Measurements from ENCODE around the gene GALNT2.

The GALNT2 gene

DNA sequence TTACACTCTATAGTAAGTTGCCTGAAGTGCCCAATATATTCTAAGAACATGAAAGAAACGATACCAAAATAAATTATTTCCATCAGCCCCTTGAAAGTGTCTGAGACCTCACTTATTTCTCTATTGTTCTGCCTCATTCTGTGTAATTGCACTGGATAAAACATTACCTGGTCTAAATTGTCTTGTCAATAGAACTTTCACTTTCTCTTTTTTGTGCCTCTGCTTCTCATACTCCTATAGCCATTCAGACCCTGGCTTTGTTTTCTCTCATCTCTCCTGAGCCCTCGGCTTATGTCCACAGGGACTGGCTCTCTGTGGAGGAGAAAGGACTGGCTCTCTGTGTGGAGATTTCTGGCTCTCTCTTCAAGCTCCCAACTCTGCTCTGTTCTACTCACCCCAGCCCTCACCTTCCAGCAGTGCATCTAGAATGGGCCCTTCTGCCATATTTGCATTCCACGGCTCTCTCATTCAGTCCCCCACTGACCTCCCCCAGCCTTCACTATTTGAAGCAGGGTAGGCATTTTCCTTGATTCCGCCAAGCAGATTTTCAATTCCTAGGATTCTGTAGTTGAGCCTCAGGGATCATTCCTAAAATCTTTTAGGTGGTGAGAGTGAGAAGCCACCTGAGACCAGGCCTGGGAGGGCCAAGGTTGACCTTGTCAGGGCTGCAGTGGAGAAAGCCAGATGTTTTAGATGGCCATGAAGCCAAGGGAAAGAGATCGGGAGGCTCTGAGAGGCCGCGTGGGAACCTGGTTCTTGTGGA is 15.9 kb upstream of the GALNT2 start:
- TF ChIP-seq EZH2 (IDR thresholded peaks at IDR 0.05; ENCODE audit: borderline replicate concordance, low read depth, low read length, severe bottlenecking) = no peak
- TF ChIP-seq, protein P1, sequence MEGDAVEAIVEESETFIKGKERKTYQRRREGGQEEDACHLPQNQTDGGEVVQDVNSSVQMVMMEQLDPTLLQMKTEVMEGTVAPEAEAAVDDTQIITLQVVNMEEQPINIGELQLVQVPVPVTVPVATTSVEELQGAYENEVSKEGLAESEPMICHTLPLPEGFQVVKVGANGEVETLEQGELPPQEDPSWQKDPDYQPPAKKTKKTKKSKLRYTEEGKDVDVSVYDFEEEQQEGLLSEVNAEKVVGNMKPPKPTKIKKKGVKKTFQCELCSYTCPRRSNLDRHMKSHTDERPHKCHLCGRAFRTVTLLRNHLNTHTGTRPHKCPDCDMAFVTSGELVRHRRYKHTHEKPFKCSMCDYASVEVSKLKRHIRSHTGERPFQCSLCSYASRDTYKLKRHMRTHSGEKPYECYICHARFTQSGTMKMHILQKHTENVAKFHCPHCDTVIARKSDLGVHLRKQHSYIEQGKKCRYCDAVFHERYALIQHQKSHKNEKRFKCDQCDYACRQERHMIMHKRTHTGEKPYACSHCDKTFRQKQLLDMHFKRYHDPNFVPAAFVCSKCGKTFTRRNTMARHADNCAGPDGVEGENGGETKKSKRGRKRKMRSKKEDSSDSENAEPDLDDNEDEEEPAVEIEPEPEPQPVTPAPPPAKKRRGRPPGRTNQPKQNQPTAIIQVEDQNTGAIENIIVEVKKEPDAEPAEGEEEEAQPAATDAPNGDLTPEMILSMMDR (IDR thresholded peaks at IDR 0.05; ENCODE audit: borderline replicate concordance, extremely low read depth, low read length, poor library complexity, severe bottlenecking) = no peak
- no peak overlapping the region for H3K4me3 ChIP-seq (ENCODE audit: low read depth in 1 of 2, low read length in 2 of 2)
- no peaks in the 10 kb centered on the region for H3K27me3 ChIP-seq (ENCODE audit: insufficient read depth, low read length, poor library complexity)
- H3K9me3 ChIP-seq (ENCODE audit: insufficient read depth, low read length, severe bottlenecking) = no peaks in the 10 kb centered on the region
- H4K20me1 ChIP-seq (ENCODE audit: insufficient read depth, low read length) = no peaks in the 10 kb centered on the region
- DNase-seq = no peak
- ATAC-seq (ENCODE audit: insufficient read depth, low read depth) = peak; percentile 68
- H3K79me2 ChIP-seq (ENCODE audit: insufficient read depth, low read length) = no peaks in the 10 kb centered on the region
- no peak overlapping the region for H3K9ac ChIP-seq (ENCODE audit: low read depth, low read length)
- no peak overlapping the region for H3K27ac ChIP-seq (ENCODE audit: low read length)
- peaks cover 7% of the 10 kb centered on the region; the same call in 1 of the 2 replicates for H3K4me1 ChIP-seq (ENCODE audit: insufficient read depth, low read length)
- peak overlapping the region; percentile 41; the same call in 1 of the 2 replicates for H3K4me2 ChIP-seq (ENCODE audit: insufficient read depth, low read length)
- H3K36me3 ChIP-seq (ENCODE audit: insufficient read depth, low read length) = no peaks in the 10 kb centered on the region
- H2AFZ ChIP-seq (ENCODE audit: low read depth, low read length) = peak overlapping the region; percentile 58; the same call in 1 of the 2 replicates

DNA sequence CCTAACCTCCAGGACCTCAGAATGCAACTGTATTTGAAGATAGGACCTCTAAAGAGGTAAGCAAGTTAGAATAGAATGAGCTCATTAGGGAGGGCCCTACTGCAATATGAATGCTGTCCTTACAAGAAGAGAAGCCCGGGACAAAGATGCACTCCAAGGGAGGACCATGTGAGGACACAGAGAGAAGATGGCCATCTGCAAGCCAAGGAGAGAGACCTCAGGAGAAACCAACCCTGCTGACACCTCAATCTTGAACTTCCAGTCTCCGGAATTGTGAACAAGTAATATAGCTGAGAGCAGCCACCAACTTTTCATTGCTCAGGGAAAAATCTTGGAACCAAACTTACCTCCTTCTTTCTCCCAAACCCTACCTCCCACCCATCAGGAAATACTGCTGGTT is 15.0 kb upstream of the GALNT2 start:
- H3K4me1 ChIP-seq (ENCODE audit: insufficient read depth, low read length) = peaks cover 7% of the 10 kb centered on the region; the same call in 1 of the 2 replicates
- no peaks in the 10 kb centered on the region for H3K27me3 ChIP-seq (ENCODE audit: insufficient read depth, low read length, poor library complexity)
- no peaks in the 10 kb centered on the region for H3K9me3 ChIP-seq (ENCODE audit: insufficient read depth, low read length, severe bottlenecking)
- no peak overlapping the region for H3K27ac ChIP-seq (ENCODE audit: low read length)
- DNase-seq (no peak), ATAC-seq (ENCODE audit: insufficient read depth, low read depth) (no peak)
- H3K36me3 ChIP-seq (ENCODE audit: insufficient read depth, low read length) = no peaks in the 10 kb centered on the region
- TF ChIP-seq, protein P1 (IDR thresholded peaks at IDR 0.05; ENCODE audit: borderline replicate concordance, extremely low read depth, low read length, poor library complexity, severe bottlenecking) = no peak
- TF ChIP-seq EZH2 (IDR thresholded peaks at IDR 0.05; ENCODE audit: borderline replicate concordance, low read depth, low read length, severe bottlenecking) = no peak
- H4K20me1 ChIP-seq (ENCODE audit: insufficient read depth, low read length) = no peaks in the 10 kb centered on the region
- no peak overlapping the region for H3K4me3 ChIP-seq (ENCODE audit: low read depth in 1 of 2, low read length in 2 of 2)
- H2AFZ ChIP-seq (ENCODE audit: low read depth, low read length) = no peak overlapping the region
- H3K9ac ChIP-seq (ENCODE audit: low read depth, low read length) = no peak overlapping the region
- H3K79me2 ChIP-seq (ENCODE audit: insufficient read depth, low read length) = no peaks in the 10 kb centered on the region
- no peak overlapping the region for H3K4me2 ChIP-seq (ENCODE audit: insufficient read depth, low read length)

DNA sequence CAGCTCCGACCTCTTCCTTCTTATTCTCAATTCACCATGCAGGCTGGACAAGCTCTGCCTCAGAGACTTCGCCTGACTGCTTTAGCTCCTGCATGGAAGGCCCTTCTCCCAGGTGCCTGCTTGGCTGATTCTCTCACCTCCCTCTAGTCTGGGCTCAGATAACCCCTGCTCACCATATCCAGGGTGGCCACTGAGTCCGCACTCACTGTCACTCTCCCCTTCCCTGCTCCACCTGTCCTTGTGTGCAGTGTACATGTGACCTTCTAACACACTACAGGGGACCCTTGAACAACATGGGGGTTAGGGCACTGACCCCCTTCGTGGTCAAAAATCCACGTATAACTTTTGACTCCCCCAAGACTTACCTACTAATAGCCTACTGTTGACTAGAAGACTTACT is 14.4 kb upstream of the GALNT2 start:
- H3K36me3 ChIP-seq (ENCODE audit: insufficient read depth, low read length) = no peaks in the 10 kb centered on the region
- no peak overlapping the region for H3K4me3 ChIP-seq (ENCODE audit: low read depth in 1 of 2, low read length in 2 of 2)
- H3K27ac ChIP-seq (ENCODE audit: low read length) = no peak overlapping the region
- no peak for DNase-seq
- H3K79me2 ChIP-seq (ENCODE audit: insufficient read depth, low read length) = no peaks in the 10 kb centered on the region
- no peak overlapping the region for H3K4me2 ChIP-seq (ENCODE audit: insufficient read depth, low read length)
- no peak overlapping the region for H3K9ac ChIP-seq (ENCODE audit: low read depth, low read length)
- H4K20me1 ChIP-seq (ENCODE audit: insufficient read depth, low read length) = no peaks in the 10 kb centered on the region
- H3K27me3 ChIP-seq (ENCODE audit: insufficient read depth, low read length, poor library complexity) = no peaks in the 10 kb centered on the region
- no peak overlapping the region for H2AFZ ChIP-seq (ENCODE audit: low read depth, low read length)
- no peak for TF ChIP-seq EZH2 (IDR thresholded peaks at IDR 0.05; ENCODE audit: borderline replicate concordance, low read depth, low read length, severe bottlenecking)
- TF ChIP-seq, protein P1 (IDR thresholded peaks at IDR 0.05; ENCODE audit: borderline replicate concordance, extremely low read depth, low read length, poor library complexity, severe bottlenecking) = no peak
- peaks cover 7% of the 10 kb centered on the region; the same call in 1 of the 2 replicates for H3K4me1 ChIP-seq (ENCODE audit: insufficient read depth, low read length)
- no peak for ATAC-seq (ENCODE audit: insufficient read depth, low read depth)
- H3K9me3 ChIP-seq (ENCODE audit: insufficient read depth, low read length, severe bottlenecking) = no peaks in the 10 kb centered on the region

Measured in DND-41 (cell line).